ENCODE data around the gene DUOXA2.

GRCh38 chr15:45141386-45141785 lies 27.3 kb downstream of the DUOXA2 start:
- TF ChIP-seq, protein P1, sequence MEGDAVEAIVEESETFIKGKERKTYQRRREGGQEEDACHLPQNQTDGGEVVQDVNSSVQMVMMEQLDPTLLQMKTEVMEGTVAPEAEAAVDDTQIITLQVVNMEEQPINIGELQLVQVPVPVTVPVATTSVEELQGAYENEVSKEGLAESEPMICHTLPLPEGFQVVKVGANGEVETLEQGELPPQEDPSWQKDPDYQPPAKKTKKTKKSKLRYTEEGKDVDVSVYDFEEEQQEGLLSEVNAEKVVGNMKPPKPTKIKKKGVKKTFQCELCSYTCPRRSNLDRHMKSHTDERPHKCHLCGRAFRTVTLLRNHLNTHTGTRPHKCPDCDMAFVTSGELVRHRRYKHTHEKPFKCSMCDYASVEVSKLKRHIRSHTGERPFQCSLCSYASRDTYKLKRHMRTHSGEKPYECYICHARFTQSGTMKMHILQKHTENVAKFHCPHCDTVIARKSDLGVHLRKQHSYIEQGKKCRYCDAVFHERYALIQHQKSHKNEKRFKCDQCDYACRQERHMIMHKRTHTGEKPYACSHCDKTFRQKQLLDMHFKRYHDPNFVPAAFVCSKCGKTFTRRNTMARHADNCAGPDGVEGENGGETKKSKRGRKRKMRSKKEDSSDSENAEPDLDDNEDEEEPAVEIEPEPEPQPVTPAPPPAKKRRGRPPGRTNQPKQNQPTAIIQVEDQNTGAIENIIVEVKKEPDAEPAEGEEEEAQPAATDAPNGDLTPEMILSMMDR (IDR thresholded peaks at IDR 0.05), result no peak
- TF ChIP-seq POLR2A (IDR thresholded peaks at IDR 0.05), result no peak
